K562 (cell line): ENCODE results near the gene CTSF. TPM values are rescaled to one million over a fixed set of nuclear protein-coding genes. Genes with fewer than 3 reads are reported as not detected.

Source experiments
- E2F3 ChIP-seq: fragments of 250-450 bp; sonication (Bioruptor Pico); IDR thresholded peaks from 2 replicates; pipeline ENCODE4 v1.4.0; 2020; ENCODE audit warnings: mild to moderate bottlenecking
- GABPB1 ChIP-seq: sonication (generic); formaldehyde crosslinking; IDR thresholded peaks from 2 replicates; pipeline ENCODE4 v1.8.0; 2022; ENCODE audit warnings: mild to moderate bottlenecking, missing genetic modification reagents
- POLR3G ChIP-seq: IDR thresholded peaks from 2 replicates; pipeline ENCODE4 v1.6.1; 2011; ENCODE audit not compliant: insufficient read length, insufficient replicate concordance; ENCODE audit errors: extremely low read depth
- TARDBP ChIP-seq: fragments of 450-650 bp; IDR thresholded peaks from 2 replicates; pipeline ENCODE4 v1.6.1; 2016
- TSC22D4 ChIP-seq: fragments of 450-650 bp; IDR thresholded peaks from 2 replicates; pipeline ENCODE4 v1.6.1; 2016; ENCODE audit warnings: missing genetic modification characterization, missing biosample characterization, control low read depth
- ZNF12 ChIP-seq: sonication (generic); formaldehyde crosslinking; IDR thresholded peaks from 2 replicates; pipeline ENCODE4 v1.4.0; 2020; ENCODE audit warnings: mild to moderate bottlenecking, missing genetic modification reagents
- ZNF696 ChIP-seq: fragments of 250-450 bp; sonication (Bioruptor Pico); conservative IDR thresholded peaks from 2 replicates; pipeline ENCODE4 v1.4.0; 2020; ENCODE audit warnings: mild to moderate bottlenecking, moderate library complexity
- ZNF75A ChIP-seq: fragments of 450-650 bp; formaldehyde crosslinking; IDR thresholded peaks from 2 replicates; pipeline ENCODE4 v1.4.0; 2020; ENCODE audit warnings: mild to moderate bottlenecking
- polyA plus RNA-seq, 8 experiments: library from polyadenylated mRNA; depleted of rRNA in 4 of 8; stranded (reverse) in 5 of 8; unstranded in 3 of 8; fragments of >200 nt; fragmentation: Nextera tagmentation in 2 of 8; fragmentation: Illumina TruSeq in 1 of 8; extraction: Ambion mirVana in 2 of 8; extraction: Trizol in 1 of 8; gene quantifications; 2 replicates each; pipeline versions ENCODE4 v1.2.1 to v1.2.3, GENCODE V29; 2011 to 2014; ENCODE audit warnings: inconsistent platforms in 1 of 8, missing spikeins in 1 of 8
- total RNA-seq, 7 experiments: library from RNA; depleted of rRNA in 6 of 7; stranded (reverse); fragments of >200 nt in 6 of 7; fragmentation: Illumina TruSeq in 2 of 7; extraction: Trizol in 2 of 7; gene quantifications; 2 replicates each; pipeline versions ENCODE4 v1.2.1 to v1.2.3, GENCODE V29; 2011 to 2021; ENCODE audit warnings: low replicate concordance in 1 of 7
- TF ChIP-seq, protein P1 (sequence below): fragments of 250-450 bp; sonication (Bioruptor Pico); IDR thresholded peaks from 2 replicates; pipeline ENCODE4 v1.5.0; 2022; ENCODE audit warnings: mild to moderate bottlenecking
- TF ChIP-seq, protein P2 (sequence below): fragments of 250-450 bp; sonication (Bioruptor Pico); IDR thresholded peaks from 2 replicates; pipeline ENCODE4 v1.5.0; 2021; ENCODE audit warnings: mild to moderate bottlenecking, moderate library complexity
- TF ChIP-seq, protein P3 (sequence below), 2 experiments: fragments of 450-650 bp in 1 of 2; sonication (generic) in 1 of 2; formaldehyde crosslinking in 1 of 2; IDR thresholded peaks; 2 replicates each; pipeline versions ENCODE4 v1.7.1 to v1.9.0; 2016 to 2022; ENCODE audit warnings: inconsistent platforms in 1 of 2, mild to moderate bottlenecking in 1 of 2, missing genetic modification reagents in 1 of 2

Gene CTSF
- total and polyA plus RNA-seq, 9 of the 15 experiments (the other 6 are each of a cell fraction or from before 2014, with no cell fraction given) = 0.41 to 10.5 (median 3.8) TPM

DNA sequence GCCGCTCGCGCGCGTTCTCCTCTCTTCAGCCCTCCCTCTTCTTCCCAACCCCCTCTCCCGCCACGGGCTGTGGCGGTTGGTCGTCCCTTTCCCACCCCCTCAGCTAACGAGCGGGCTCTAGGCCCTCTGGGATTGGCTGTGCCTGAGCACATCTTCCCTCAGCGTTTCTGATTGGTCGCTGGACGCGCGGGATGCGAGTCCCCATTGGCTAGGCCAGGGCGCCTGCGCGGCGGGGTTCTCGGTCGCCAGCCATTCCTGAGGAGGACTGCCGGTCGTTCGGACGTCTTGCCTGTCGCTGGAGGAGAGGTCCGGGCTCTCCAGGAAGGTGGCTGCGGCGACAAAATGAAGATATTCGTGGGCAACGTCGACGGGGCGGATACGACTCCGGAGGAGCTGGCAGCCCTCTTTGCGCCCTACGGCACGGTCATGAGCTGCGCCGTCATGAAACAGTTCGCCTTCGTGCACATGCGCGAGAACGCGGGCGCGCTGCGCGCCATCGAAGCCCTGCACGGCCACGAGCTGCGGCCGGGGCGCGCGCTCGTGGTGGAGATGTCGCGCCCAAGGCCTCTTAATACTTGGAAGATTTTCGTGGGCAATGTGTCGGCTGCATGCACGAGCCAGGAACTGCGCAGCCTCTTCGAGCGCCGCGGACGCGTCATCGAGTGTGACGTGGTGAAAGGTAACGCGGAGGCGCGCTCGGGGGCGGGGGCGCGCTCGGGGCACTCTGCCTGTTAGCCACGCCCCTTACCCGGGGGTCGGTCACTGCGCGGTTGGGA lies 48.2 kb upstream of the CTSF start, which contains the start of gene RBM14 (continued):
- TF ChIP-seq, protein P1, sequence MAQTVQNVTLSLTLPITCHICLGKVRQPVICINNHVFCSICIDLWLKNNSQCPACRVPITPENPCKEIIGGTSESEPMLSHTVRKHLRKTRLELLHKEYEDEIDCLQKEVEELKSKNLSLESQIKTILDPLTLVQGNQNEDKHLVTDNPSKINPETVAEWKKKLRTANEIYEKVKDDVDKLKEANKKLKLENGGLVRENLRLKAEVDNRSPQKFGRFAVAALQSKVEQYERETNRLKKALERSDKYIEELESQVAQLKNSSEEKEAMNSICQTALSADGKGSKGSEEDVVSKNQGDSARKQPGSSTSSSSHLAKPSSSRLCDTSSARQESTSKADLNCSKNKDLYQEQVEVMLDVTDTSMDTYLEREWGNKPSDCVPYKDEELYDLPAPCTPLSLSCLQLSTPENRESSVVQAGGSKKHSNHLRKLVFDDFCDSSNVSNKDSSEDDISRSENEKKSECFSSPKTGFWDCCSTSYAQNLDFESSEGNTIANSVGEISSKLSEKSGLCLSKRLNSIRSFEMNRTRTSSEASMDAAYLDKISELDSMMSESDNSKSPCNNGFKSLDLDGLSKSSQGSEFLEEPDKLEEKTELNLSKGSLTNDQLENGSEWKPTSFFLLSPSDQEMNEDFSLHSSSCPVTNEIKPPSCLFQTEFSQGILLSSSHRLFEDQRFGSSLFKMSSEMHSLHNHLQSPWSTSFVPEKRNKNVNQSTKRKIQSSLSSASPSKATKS = no peak
- TF ChIP-seq ZNF696 (no peak), ZNF12 (0 out of 2 replicates have a peak, but pooled peaks have one; percentile 22), E2F3 (CRISPR knock-in tag) (no peak; the same call in 1 of the 2 replicates), GABPB1 (peak; percentile 82), ZNF75A (peak; percentile 39; the same call in 1 of the 2 replicates), TSC22D4 (tag) (no peak), TARDBP (no peak), POLR3G (no peak)
- TF ChIP-seq, protein P2, sequence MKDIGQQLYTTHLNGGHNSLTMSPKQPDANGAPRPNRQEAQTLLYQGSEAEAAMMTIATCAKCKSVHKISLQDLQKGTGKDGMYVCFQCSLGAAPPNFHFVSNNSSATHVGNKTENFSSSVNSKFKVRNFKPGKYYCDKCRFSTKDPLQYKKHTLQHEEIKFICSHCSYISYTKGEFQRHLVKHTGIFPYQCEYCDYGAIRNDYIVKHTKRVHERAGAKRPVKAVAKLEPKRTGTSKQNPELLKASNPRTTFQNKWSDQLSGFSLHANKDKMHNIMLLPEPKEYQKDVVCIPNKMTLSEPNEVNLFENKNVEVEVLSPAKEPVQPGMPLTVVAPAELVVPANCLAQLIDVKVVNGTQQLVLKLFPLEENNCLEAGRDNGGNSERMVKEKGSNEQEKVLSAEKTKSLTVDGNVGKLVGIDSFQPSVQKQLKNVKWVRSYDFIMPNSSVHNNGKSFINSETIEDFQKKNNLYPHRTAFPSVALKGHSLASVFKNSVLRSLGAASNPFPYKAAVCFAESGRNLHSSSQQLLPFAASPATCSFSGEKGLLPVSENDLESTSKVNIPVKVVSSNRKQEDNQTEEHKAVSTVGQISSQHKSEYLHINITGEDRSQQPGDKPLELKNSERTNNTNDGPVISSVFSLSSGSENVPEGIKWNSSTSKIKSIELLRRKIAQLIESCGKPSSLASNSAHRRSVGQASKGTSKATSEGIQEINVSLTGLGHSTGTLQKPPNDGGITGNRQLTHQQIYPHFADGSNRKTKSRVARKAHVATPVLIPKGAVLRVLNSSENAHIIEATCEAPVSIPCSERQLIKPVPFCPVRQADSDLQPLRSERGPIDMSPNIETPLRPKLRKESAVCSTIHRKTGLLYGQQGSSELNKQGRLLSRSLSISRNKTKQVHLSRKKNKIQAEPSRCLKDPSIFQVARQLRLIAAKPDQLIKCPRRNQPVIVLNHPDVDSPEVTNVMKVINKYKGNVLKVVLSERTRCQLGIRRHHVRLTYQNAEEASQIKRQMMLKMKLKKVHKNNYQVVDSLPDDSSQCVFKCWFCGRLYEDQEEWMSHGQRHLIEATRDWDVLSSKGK (CRISPR knock-in tag) = no peak
- TF ChIP-seq, protein P3, sequence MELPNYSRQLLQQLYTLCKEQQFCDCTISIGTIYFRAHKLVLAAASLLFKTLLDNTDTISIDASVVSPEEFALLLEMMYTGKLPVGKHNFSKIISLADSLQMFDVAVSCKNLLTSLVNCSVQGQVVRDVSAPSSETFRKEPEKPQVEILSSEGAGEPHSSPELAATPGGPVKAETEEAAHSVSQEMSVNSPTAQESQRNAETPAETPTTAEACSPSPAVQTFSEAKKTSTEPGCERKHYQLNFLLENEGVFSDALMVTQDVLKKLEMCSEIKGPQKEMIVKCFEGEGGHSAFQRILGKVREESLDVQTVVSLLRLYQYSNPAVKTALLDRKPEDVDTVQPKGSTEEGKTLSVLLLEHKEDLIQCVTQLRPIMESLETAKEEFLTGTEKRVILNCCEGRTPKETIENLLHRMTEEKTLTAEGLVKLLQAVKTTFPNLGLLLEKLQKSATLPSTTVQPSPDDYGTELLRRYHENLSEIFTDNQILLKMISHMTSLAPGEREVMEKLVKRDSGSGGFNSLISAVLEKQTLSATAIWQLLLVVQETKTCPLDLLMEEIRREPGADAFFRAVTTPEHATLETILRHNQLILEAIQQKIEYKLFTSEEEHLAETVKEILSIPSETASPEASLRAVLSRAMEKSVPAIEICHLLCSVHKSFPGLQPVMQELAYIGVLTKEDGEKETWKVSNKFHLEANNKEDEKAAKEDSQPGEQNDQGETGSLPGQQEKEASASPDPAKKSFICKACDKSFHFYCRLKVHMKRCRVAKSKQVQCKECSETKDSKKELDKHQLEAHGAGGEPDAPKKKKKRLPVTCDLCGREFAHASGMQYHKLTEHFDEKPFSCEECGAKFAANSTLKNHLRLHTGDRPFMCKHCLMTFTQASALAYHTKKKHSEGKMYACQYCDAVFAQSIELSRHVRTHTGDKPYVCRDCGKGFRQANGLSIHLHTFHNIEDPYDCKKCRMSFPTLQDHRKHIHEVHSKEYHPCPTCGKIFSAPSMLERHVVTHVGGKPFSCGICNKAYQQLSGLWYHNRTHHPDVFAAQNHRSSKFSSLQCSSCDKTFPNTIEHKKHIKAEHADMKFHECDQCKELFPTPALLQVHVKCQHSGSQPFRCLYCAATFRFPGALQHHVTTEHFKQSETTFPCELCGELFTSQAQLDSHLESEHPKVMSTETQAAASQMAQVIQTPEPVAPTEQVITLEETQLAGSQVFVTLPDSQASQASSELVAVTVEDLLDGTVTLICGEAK (IDR thresholded peaks at IDR 0.05) = no peak
- TF ChIP-seq, protein P3 (CRISPR knock-in tag; IDR thresholded peaks at IDR 0.05) = no peak; the same call in 1 of the 2 replicates
